K562 (cell line): Measurements from ENCODE around the gene NOM1. TPM values are rescaled to one million over a fixed set of nuclear protein-coding genes. Genes with fewer than 3 reads are reported as not detected.

ENCODE experiments used
- ATAC-seq: fragments of 200-7000 bp; cut with Tn5 transposase; 3 replicates; pipeline ENCODE4 v1.9.1; 2020; ENCODE audit warnings: moderate library complexity
- BruUV-seq: library from RNA; stranded (reverse); fragments of 400-500 nt; replicated peaks from 2 replicates; lab custom pipeline; 2021; lab: Mats Ljungman, UMichigan
- CTCF ChIA-PET: fragments of 300-600 bp; formaldehyde crosslinking; extraction: SDS; loops from one replicate; lab custom pipeline; 2021; ENCODE audit warnings: low intra/inter-chr PET ratio; lab: Yijun Ruan, JAX
- POLR2A ChIA-PET: fragments of 300-600, 350-650 bp; sonication (Branson Sonifier 250); formaldehyde crosslinking; extraction: SDS; loops from one replicate; lab custom pipeline; 2021; ENCODE audit warnings: antibody characterized with exemption, inconsistent platforms; lab: Yijun Ruan, JAX
- DNase-seq, 4 experiments: peaks; one replicate each; pipeline versions ENCODE4 v3.0.0 to v3.0.0-alpha.2; 2011 to 2018; ENCODE audit warnings: low spot score in 3 of 4, mixed read lengths in 3 of 4; ENCODE audit errors: extremely low read depth in 1 of 4
- FAIRE-seq: peaks from 2 replicates; lab custom pipeline; 2011; peaks lifted over from hg19 to GRCh38; lab: Jason Lieb, UNC
- H2AFZ ChIP-seq: 2 replicates; pipeline ENCODE4 v1.6.0; 2011; ENCODE audit warnings: low read depth, low read length, control low read depth, inconsistent platforms
- H3K27ac ChIP-seq: fragments of 200-600 bp; 3 replicates; pipeline ENCODE4 v1.8.0; 2011; ENCODE audit warnings: low read depth, mild to moderate bottlenecking, control low read depth, inconsistent platforms, low read length, moderate library complexity, mixed read lengths; ENCODE audit errors: extremely low read depth
- H3K27me3 ChIP-seq, 2 experiments: fragments of 300-600 bp in 1 of 2; 2 replicates in 1 of 2; 3 replicates in 1 of 2; pipeline versions ENCODE4 v1.6.0 to v1.8.0; 2011; ENCODE audit warnings: inconsistent platforms in 2 of 2, low read length in 2 of 2, mild to moderate bottlenecking in 1 of 2, mixed read lengths in 1 of 2, moderate library complexity in 1 of 2; ENCODE audit not compliant: control insufficient read depth in 2 of 2, insufficient read depth in 2 of 2
- H3K36me3 ChIP-seq: fragments of 300-600 bp; 3 replicates; pipeline ENCODE4 v1.8.0; 2011; ENCODE audit warnings: mild to moderate bottlenecking, low read length, inconsistent platforms; ENCODE audit not compliant: control insufficient read depth, insufficient read depth
- H3K4me1 ChIP-seq, 2 experiments: fragments of 200-600 bp in 1 of 2; replicated peaks in 1 of 2; 2 replicates in 1 of 2; 3 replicates in 1 of 2; pipeline versions ENCODE4 v1.5.1 to v1.8.0; 2011; ENCODE audit warnings: inconsistent platforms in 2 of 2, low read length in 2 of 2, mild to moderate bottlenecking in 1 of 2, mixed read lengths in 1 of 2, moderate library complexity in 1 of 2; ENCODE audit not compliant: control insufficient read depth in 2 of 2, insufficient read depth in 2 of 2
- H3K4me2 ChIP-seq: 2 replicates; pipeline ENCODE4 v1.6.1; 2011; ENCODE audit warnings: low read length, control low read depth, inconsistent platforms, mixed read lengths; ENCODE audit not compliant: insufficient read depth
- H3K4me3 ChIP-seq: fragments of 200-600 bp; sonication (generic), shearing (Covaris generic); 2 replicates; pipeline ENCODE4 v1.5.1; 2016; ENCODE audit warnings: control low read depth, inconsistent platforms
- H3K79me2 ChIP-seq: fragments of 200-600 bp; 3 replicates; pipeline ENCODE4 v1.8.0; 2011; ENCODE audit warnings: low read length, inconsistent platforms; ENCODE audit not compliant: control insufficient read depth, insufficient read depth
- H3K9ac ChIP-seq, 2 experiments: 2 replicates each; pipeline versions ENCODE4 v1.6.0 to v1.6.1; 2011; ENCODE audit warnings: low read depth in 2 of 2, low read length in 2 of 2, control low read depth in 1 of 2, inconsistent platforms in 1 of 2, mild to moderate bottlenecking in 1 of 2, mixed read lengths in 1 of 2; ENCODE audit not compliant: insufficient read depth in 1 of 2
- H3K9me1 ChIP-seq: one replicate; pipeline ENCODE4 v1.6.0; 2011; ENCODE audit warnings: inconsistent platforms, mild to moderate bottlenecking, low read length, moderate library complexity; ENCODE audit not compliant: control insufficient read depth, insufficient read depth
- H3K9me3 ChIP-seq: replicated peaks from 2 replicates; pipeline ENCODE4 v1.5.1; 2011; ENCODE audit warnings: low read depth, low read length, inconsistent platforms; ENCODE audit not compliant: control insufficient read depth, insufficient read depth
- H4K20me1 ChIP-seq: replicated peaks from 2 replicates; pipeline ENCODE4 v1.6.1; 2011; ENCODE audit warnings: low read length, inconsistent platforms, mixed read lengths; ENCODE audit not compliant: control insufficient read depth, insufficient read depth
- CREB3L1 ChIP-seq: fragments of 450-650 bp; IDR thresholded peaks from 2 replicates; pipeline ENCODE4 v1.6.1; 2014; ENCODE audit warnings: low read depth, mild to moderate bottlenecking, moderate library complexity, borderline replicate concordance
- CXXC5 ChIP-seq: fragments of 250-450 bp; sonication (Bioruptor Pico); IDR thresholded peaks from 2 replicates; pipeline ENCODE4 v1.8.0; 2022; ENCODE audit warnings: inconsistent platforms, mild to moderate bottlenecking, moderate library complexity
- E2F5 ChIP-seq: sonication (generic); formaldehyde crosslinking; IDR thresholded peaks from 2 replicates; pipeline ENCODE4 v1.8.0; 2022; ENCODE audit warnings: mild to moderate bottlenecking, missing genetic modification reagents
- EGR1 ChIP-seq: fragments of 450-650 bp; conservative IDR thresholded peaks from 2 replicates; pipeline ENCODE4 v1.6.1; 2017; ENCODE audit warnings: mild to moderate bottlenecking
- ESRRA ChIP-seq: fragments of 450-650 bp; IDR thresholded peaks from 2 replicates; pipeline ENCODE4 v1.6.1; 2014; ENCODE audit warnings: low read depth, mild to moderate bottlenecking, moderate library complexity, borderline replicate concordance
- MAFF ChIP-seq: IDR thresholded peaks from 2 replicates; pipeline ENCODE4 v1.6.1; 2012; ENCODE audit warnings: low read length, improper control_type of control experiment
- MYBL2 ChIP-seq, 2 experiments: fragments of 450-650 bp in 1 of 2; sonication (generic) in 1 of 2; formaldehyde crosslinking in 1 of 2; IDR thresholded peaks; 2 replicates each; pipeline versions ENCODE4 v1.6.1 to v1.8.1; 2017 to 2022; ENCODE audit warnings: borderline replicate concordance in 1 of 2, inconsistent platforms in 1 of 2, low read depth in 1 of 2, mild to moderate bottlenecking in 1 of 2, missing genetic modification reagents in 1 of 2, moderate library complexity in 1 of 2
- SETDB1 ChIP-seq: IDR thresholded peaks from one replicate; pipeline ENCODE4 v1.6.1; 2012; ENCODE audit warnings: low read length, control low read depth, inconsistent platforms
- XRCC3 ChIP-seq: fragments of 450-650 bp; IDR thresholded peaks from 2 replicates; pipeline ENCODE4 v1.6.1; 2017; ENCODE audit warnings: mild to moderate bottlenecking, moderate library complexity
- YY1 ChIP-seq, 3 experiments: IDR thresholded peaks; 2 replicates each; pipeline ENCODE4 v1.6.1; 2011; ENCODE audit warnings: low read length in 2 of 3, mild to moderate bottlenecking in 2 of 3, moderate library complexity in 2 of 3, borderline replicate concordance in 1 of 3, control low read depth in 1 of 3, low read depth in 1 of 3; ENCODE audit not compliant: insufficient read depth in 3 of 3, insufficient replicate concordance in 2 of 3, control insufficient read depth in 1 of 3, insufficient read length in 1 of 3; ENCODE audit errors: extremely low read depth in 1 of 3
- ZBTB11 ChIP-seq, 3 experiments: fragments of 200-800 bp in 1 of 3; fragments of 250-450 bp in 1 of 3; fragments of 450-650 bp in 1 of 3; sonication (Bioruptor Pico) in 1 of 3; sonication (Bioruptor generic) in 1 of 3; formaldehyde crosslinking in 1 of 3; IDR thresholded peaks; 2 replicates each; pipeline versions ENCODE4 v1.6.1 to v1.8.0; 2016 to 2022; ENCODE audit warnings: mild to moderate bottlenecking in 2 of 3, missing genetic modification characterization in 2 of 3, missing compliant biosample characterization in 1 of 3, moderate library complexity in 1 of 3
- ZNF197 ChIP-seq: fragments of 200-800 bp; sonication (Bioruptor generic); IDR thresholded peaks from 2 replicates; pipeline ENCODE4 v1.6.1; 2016; ENCODE audit warnings: low read depth, missing genetic modification characterization, missing compliant biosample characterization
- ZNF23 ChIP-seq: fragments of 250-450 bp; sonication (Bioruptor Pico); IDR thresholded peaks from 2 replicates; pipeline ENCODE4 v1.4.0; 2020; ENCODE audit warnings: mild to moderate bottlenecking
- WGBS: fragments of 100-300 bp; shearing (Covaris generic); methylation state at CpG from one replicate; pipeline ENCODE4 v1.1.6; 2016; ENCODE audit warnings: low coverage, mixed read lengths; ENCODE audit not compliant: insufficient coverage; ENCODE audit errors: missing lambda C conversion rate; 5-methylcytosine and 5-hydroxymethylcytosine counted together
- in situ Hi-C: fragments of 300-500 bp; cut with MboI; formaldehyde crosslinking; loops from 4 replicates; pipeline ENCODE4 v1.15.0; 2018; ENCODE audit warnings: inconsistent platforms, mixed read lengths
- intact Hi-C: fragments of 100-400 bp; cut with micrococcal nuclease; formaldehyde crosslinking; loops from 2 replicates; pipeline ENCODE4 v1.14.2; 2022
- polyA plus RNA-seq, 8 experiments: library from polyadenylated mRNA; depleted of rRNA in 4 of 8; stranded (reverse) in 5 of 8; unstranded in 3 of 8; fragments of >200 nt; fragmentation: Nextera tagmentation in 2 of 8; fragmentation: Illumina TruSeq in 1 of 8; extraction: Ambion mirVana in 2 of 8; extraction: Trizol in 1 of 8; gene quantifications; 2 replicates each; pipeline versions ENCODE4 v1.2.1 to v1.2.3, GENCODE V29; 2011 to 2014; ENCODE audit warnings: inconsistent platforms in 1 of 8, missing spikeins in 1 of 8
- total RNA-seq, 7 experiments: library from RNA; depleted of rRNA in 6 of 7; stranded (reverse); fragments of >200 nt in 6 of 7; fragmentation: Illumina TruSeq in 2 of 7; extraction: Trizol in 2 of 7; gene quantifications; 2 replicates each; pipeline versions ENCODE4 v1.2.1 to v1.2.3, GENCODE V29; 2011 to 2021; ENCODE audit warnings: low replicate concordance in 1 of 7

The NOM1 gene
- total and polyA plus RNA-seq, 9 of the 15 experiments (the other 6 are each of a cell fraction or from before 2014, with no cell fraction given) = 6.8 to 47.3 (median 37.4) TPM

GRCh38 chr7:157010588-157011332 lies 61.2 kb downstream of the NOM1 start, which contains the start of gene MNX1:
Gene MNX1 (minus strand): TSS chr7:157010663. CDS start chr7:157010350, 313 bp downstream.
- ChIA-PET CTCF (no interaction called here), POLR2A (interaction anchor here (0.6 to 2.2 kb wide), 12 partner anchors 8 to 168 kb away, joined by 3 to 11 read pairs (median 3); no protein-coding TSS in a partner anchor)
- under 1% methylated on average over 67 of the region's 87 CpGs for WGBS
- peak within 1 kb of the TSS; percentile 84 for H3K4me2 ChIP-seq
- peak within 1 kb of the TSS; percentile 96 for H2AFZ ChIP-seq
- H3K27me3 ChIP-seq = peaks cover 14 to 53% of the 10 kb centered on the region in 2 experiments; a peak in 4 of 5 replicates
- peak; percentile 23 for FAIRE-seq
- peak within 1 kb of the TSS; percentile 59 to 93 for H3K9ac ChIP-seq
- intact Hi-C loops = no loop called here
- no peak within 1 kb of the TSS; the same call in 2 of the 3 replicates for H3K27ac ChIP-seq
- H4K20me1 ChIP-seq = no peaks in the 10 kb centered on the region
- H3K4me3 ChIP-seq = peak within 1 kb of the TSS; percentile 79
- H3K9me1 ChIP-seq = no peaks in the 10 kb centered on the region
- no peaks in the 10 kb centered on the region for H3K9me3 ChIP-seq
- in situ Hi-C loops = no loop called here
- H3K36me3 ChIP-seq = no peaks in the 10 kb centered on the region
- peaks cover 4 to 39% of the 10 kb centered on the region in 2 experiments for H3K4me1 ChIP-seq
- peak; percentile 96 to 100 (median 100) for DNase-seq
- no TSS peak for BruUV-seq
- no peaks in the 10 kb centered on the region for H3K79me2 ChIP-seq
- ATAC-seq = peak; percentile 98
- TF ChIP-seq ZBTB11 (CRISPR knock-in tag; IDR thresholded peaks at IDR 0.05) (no peak; a peak in 2 of 6 replicates), MAFF (no peak), SETDB1 (no peak), CREB3L1 (peak; percentile 71), ZNF23 (CRISPR knock-in tag) (no peak), ESRRA (peak; percentile 11; the same call in 1 of the 2 replicates), MYBL2 (IDR thresholded peaks at IDR 0.05; ENCODE audit: low read depth) (no peak), MYBL2 (CRISPR knock-in tag; IDR thresholded peaks at IDR 0.05; ENCODE audit: borderline replicate concordance) (no peak), EGR1 (peak; percentile 52; the same call in 1 of the 2 replicates), XRCC3 (no peak), CXXC5 (peak; percentile 97), ZNF197 (CRISPR knock-in tag) (no peak), YY1 (IDR thresholded peaks at IDR 0.05; ENCODE audit: borderline replicate concordance in 1 of 3, control insufficient read depth in 1 of 3, extremely low read depth in 1 of 3, insufficient read depth in 3 of 3, insufficient read length in 1 of 3, insufficient replicate concordance in 2 of 3, low read depth in 1 of 3, low read length in 2 of 3) (peak in 2 of 3 experiments; percentile 45 to 65), E2F5 (CRISPR knock-in tag) (0 out of 2 replicates have a peak, but pooled peaks have one; percentile 78)
